Esophagus muscularis mucosa (tissue), 4 donors: ENCODE results near the gene TROAP. TPM values are rescaled to one million over a fixed set of nuclear protein-coding genes. Genes with fewer than 3 reads are reported as not detected.

Experiments used
- DNase-seq: peaks from one replicate; pipeline ENCODE4 v3.0.0-alpha.2; 2017; ENCODE audit errors: extremely low spot score
- H3K27ac ChIP-seq, 4 donors: fragments of 200-600 bp; sonication (generic); replicated peaks in 1 of 4; 1 replicate in 3 of 4; 2 replicates in 1 of 4; pipeline ENCODE4 v1.5.1; 2016 to 2019; ENCODE audit warnings: mild to moderate bottlenecking in 1 of 4
- H3K27me3 ChIP-seq, 4 donors: fragments of 200-600 bp; sonication (generic); one replicate each; pipeline versions ENCODE4 v1.5.1 to v1.6.0; 2016 to 2019
- H3K36me3 ChIP-seq, 4 donors: fragments of 200-600 bp; sonication (generic); one replicate each; pipeline ENCODE4 v1.5.1; 2016 to 2019
- H3K4me1 ChIP-seq, 4 donors: fragments of 200-600 bp; sonication (generic); one replicate each; pipeline ENCODE4 v1.5.1; 2016 to 2019
- H3K4me3 ChIP-seq, 4 donors: fragments of 200-600 bp; sonication (generic); 1 replicate in 2 of 4; 2 replicates in 2 of 4; pipeline ENCODE4 v1.5.1; 2016 to 2019; ENCODE audit warnings: mild to moderate bottlenecking in 4 of 4, moderate library complexity in 1 of 4
- H3K9me3 ChIP-seq, 4 donors: fragments of 200-600 bp; sonication (generic); 1 replicate in 3 of 4; 2 replicates in 1 of 4; pipeline ENCODE4 v1.5.1; 2016 to 2019
- CTCF ChIP-seq, 3 experiments: fragments of 200-600 bp in 2 of 3; fragments of 450-650 bp in 1 of 3; sonication (generic) in 2 of 3; IDR thresholded peaks; one replicate each; pipeline ENCODE4 v1.5.1; 2017 to 2019; ENCODE audit warnings: antibody characterized with exemption in 3 of 3, mild to moderate bottlenecking in 2 of 3, moderate library complexity in 1 of 3
- EP300 ChIP-seq: sonication (generic); formaldehyde crosslinking; IDR thresholded peaks from one replicate; pipeline ENCODE4 v1.6.1; 2017; ENCODE audit warnings: antibody characterized with exemption
- POLR2A ChIP-seq: fragments of 450-650 bp; IDR thresholded peaks from one replicate; pipeline ENCODE4 v1.6.1; 2017; ENCODE audit warnings: antibody characterized with exemption, moderate library complexity, mild to moderate bottlenecking, low read depth
- POLR2AphosphoS5 ChIP-seq, 2 donors: sonication (generic); formaldehyde crosslinking; IDR thresholded peaks; one replicate each; pipeline ENCODE4 v1.6.1; 2017; ENCODE audit warnings: antibody characterized with exemption in 2 of 2
- WGBS: methylation state at CpG from one replicate; pipeline ENCODE4 v1.1.5; 2018; 5-methylcytosine and 5-hydroxymethylcytosine counted together
- intact Hi-C: fragments of 100-400 bp; cut with DNase I; formaldehyde crosslinking; loops from one replicate; pipeline ENCODE4 v1.15.1; 2023
- total RNA-seq, 4 donors: library from RNA; depleted of rRNA; stranded (reverse); fragments of >200 nt; gene quantifications; one replicate each; pipeline versions ENCODE4 v1.1.0 to v1.2.1, GENCODE V29; 2016

The TROAP gene
- total RNA-seq, 4 donors from 2014 or later: 0.26 to 0.80 TPM; not detected in 2

- peak overlapping the region in 3 of 4 donors; percentile 29 to 47 (median 31) for H3K4me3 ChIP-seq
These were observed 25.4 kb upstream of the TROAP start for GRCh38 chr12:49297695-49298060.

GRCh38 chr12:49298160-49298559, 24.9 kb upstream of the TROAP start:
- TF ChIP-seq POLR2A: no peak
- TF ChIP-seq EP300: no peak
- TF ChIP-seq CTCF (IDR thresholded peaks at IDR 0.05): no peak
- no peak for TF ChIP-seq POLR2AphosphoS5 (IDR thresholded peaks at IDR 0.05)
- Histone ChIP-seq H3K36me3 (no peaks in the 10 kb centered on the region), H3K9me3 (no peaks in the 10 kb centered on the region), H3K27me3 (peaks cover 0 to 89% (median 42%) of the 10 kb centered on the region in 4 donors), H3K4me3 (no peak overlapping the region), H3K27ac (no peak overlapping the region), H3K4me1 (peaks cover 23 to 45% (median 34%) of the 10 kb centered on the region in 4 donors)
- intact Hi-C loops: no loop called here
- WGBS: 55% methylated on average over 4 of the region's 6 CpGs
- no peak for DNase-seq

More at GRCh38 chr12:49297695-49298060, 25.4 kb upstream of the TROAP start:
- TF ChIP-seq EP300 (no peak), CTCF (IDR thresholded peaks at IDR 0.05) (no peak), POLR2AphosphoS5 (IDR thresholded peaks at IDR 0.05) (no peak), POLR2A (no peak)
- H3K27ac ChIP-seq: no peak overlapping the region
- H3K9me3 ChIP-seq: no peaks in the 10 kb centered on the region
- no peak for DNase-seq
- H3K4me1 ChIP-seq: peaks cover 28 to 50% (median 39%) of the 10 kb centered on the region in 4 donors
- intact Hi-C loops: no loop called here
- peaks cover 0 to 84% (median 42%) of the 10 kb centered on the region in 4 donors for H3K27me3 ChIP-seq
- H3K36me3 ChIP-seq: no peaks in the 10 kb centered on the region
- 31% methylated on average over 8 of the region's 8 CpGs for WGBS

GRCh38 chr12:49301760-49302159, 21.3 kb upstream of the TROAP start:
- Histone ChIP-seq H3K4me3 (no peak overlapping the region), H3K27me3 (peaks cover 0 to 86% (median 26%) of the 10 kb centered on the region in 4 donors), H3K36me3 (no peaks in the 10 kb centered on the region), H3K27ac (no peak overlapping the region), H3K4me1 (peaks cover 10 to 15% (median 13%) of the 10 kb centered on the region in 4 donors), H3K9me3 (no peaks in the 10 kb centered on the region)
- DNase-seq: no peak
- TF ChIP-seq CTCF (IDR thresholded peaks at IDR 0.05) (no peak), POLR2A (no peak), EP300 (no peak), POLR2AphosphoS5 (IDR thresholded peaks at IDR 0.05) (no peak)
- intact Hi-C loops: no loop called here
- WGBS: 77% methylated on average over 4 of the region's 4 CpGs

- Histone ChIP-seq H3K36me3 (no peaks in the 10 kb centered on the region), H3K9me3 (no peaks in the 10 kb centered on the region), H3K27me3 (peaks cover 0 to 74% (median 4%) of the 10 kb centered on the region in 4 donors), H3K27ac (no peak overlapping the region), H3K4me1 (no peaks in the 10 kb centered on the region), H3K4me3 (no peak overlapping the region)
- 71% methylated on average over 2 of the region's 2 CpGs for WGBS
- no peak for DNase-seq
- TF ChIP-seq CTCF (IDR thresholded peaks at IDR 0.05) (no peak), EP300 (no peak), POLR2A (no peak), POLR2AphosphoS5 (IDR thresholded peaks at IDR 0.05) (no peak)
- intact Hi-C loops: no loop called here
These were observed 18.9 kb upstream of the TROAP start for GRCh38 chr12:49304161-49304560.
